SK-N-MC (cell line): ENCODE results near the gene VWA5B2.
A peak's percentile ranks its signal among the peaks of the same experiment; 100 is the strongest.

Experiments used
- DNase-seq: peaks from one replicate; pipeline ENCODE4 v3.0.0-alpha.2; 2011; ENCODE audit warnings: low read depth, low spot score
- H3K27ac ChIP-seq: fragments of 200-600 bp; sonication (generic); 2 replicates; pipeline ENCODE4 v1.5.1; 2016; ENCODE audit warnings: mixed run types
- H3K36me3 ChIP-seq: fragments of 200-600 bp; sonication (generic); 2 replicates; pipeline ENCODE4 v1.6.1; 2017; ENCODE audit warnings: antibody characterized with exemption, low read length, mixed read lengths; ENCODE audit not compliant: insufficient read depth
- H3K4me3 ChIP-seq: fragments of 200-600 bp; sonication (generic); 2 replicates; pipeline ENCODE4 v1.5.1; 2016
- H3K9ac ChIP-seq: fragments of 200-600 bp; sonication (generic); 2 replicates; pipeline ENCODE4 v1.8.0; 2017; ENCODE audit warnings: mixed run types, mixed read lengths; ENCODE audit not compliant: insufficient read length
- H3K9me3 ChIP-seq: fragments of 200-600 bp; sonication (generic); 2 replicates; pipeline ENCODE4 v1.6.1; 2017; ENCODE audit warnings: low read depth, mild to moderate bottlenecking, antibody characterized with exemption, low read length, moderate library complexity, mixed read lengths
- EZH2 ChIP-seq: fragments of 200-600 bp; sonication (generic); IDR thresholded peaks from one replicate; pipeline ENCODE4 v1.6.1; 2017; ENCODE audit warnings: antibody characterized with exemption
- FOXP2 ChIP-seq: optimal IDR thresholded peaks from 2 replicates; pipeline ENCODE3; 2011; ENCODE audit warnings: mild to moderate bottlenecking, moderate library complexity; ENCODE audit not compliant: insufficient read depth; ENCODE audit errors: extremely low read length, control extremely low read depth
- POLR2AphosphoS5 ChIP-seq: IDR thresholded peaks from 2 replicates; pipeline ENCODE4 v1.6.1; 2012; ENCODE audit warnings: mild to moderate bottlenecking, low read depth, low read length, borderline replicate concordance

VWA5B2 gene

GRCh38 chr3:184236033-184236410, 6.6 kb downstream of the VWA5B2 start:
- Histone ChIP-seq H3K4me3 (no peak overlapping the region), H3K27ac (no peak overlapping the region), H3K9me3 (no peaks in the 10 kb centered on the region), H3K9ac (no peak overlapping the region), H3K36me3 (no peaks in the 10 kb centered on the region)
- TF ChIP-seq POLR2AphosphoS5 (no peak), EZH2 (no peak), FOXP2 (no peak)
- DNase-seq, result no peak

DNA sequence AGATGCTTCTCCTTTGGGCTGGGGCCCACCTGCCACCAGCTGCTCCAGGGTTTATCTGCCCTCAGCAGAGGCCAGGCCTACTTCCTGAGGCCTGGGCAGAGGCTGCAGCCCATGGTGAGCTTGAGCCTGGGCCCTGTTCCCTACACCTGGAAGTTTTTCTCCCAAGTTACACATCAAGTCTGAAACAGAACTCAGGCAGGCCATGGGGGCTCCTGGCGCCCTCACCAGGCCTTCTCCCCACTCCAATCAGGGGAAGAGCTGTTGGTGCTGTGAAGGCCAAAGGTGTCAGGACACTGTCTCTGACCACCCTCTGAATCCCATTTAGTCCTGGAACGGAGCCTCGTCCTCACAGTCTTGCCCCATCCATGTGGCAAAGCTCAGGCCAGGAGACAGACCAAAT, 7.3 kb downstream of the VWA5B2 start:
- TF ChIP-seq POLR2AphosphoS5 (no peak), FOXP2 (no peak), EZH2 (no peak)
- no peaks in the 10 kb centered on the region for H3K36me3 ChIP-seq
- no peak overlapping the region for H3K27ac ChIP-seq
- no peak overlapping the region for H3K4me3 ChIP-seq
- H3K9me3 ChIP-seq, result no peaks in the 10 kb centered on the region
- DNase-seq, result no peak
- no peak overlapping the region for H3K9ac ChIP-seq

DNA sequence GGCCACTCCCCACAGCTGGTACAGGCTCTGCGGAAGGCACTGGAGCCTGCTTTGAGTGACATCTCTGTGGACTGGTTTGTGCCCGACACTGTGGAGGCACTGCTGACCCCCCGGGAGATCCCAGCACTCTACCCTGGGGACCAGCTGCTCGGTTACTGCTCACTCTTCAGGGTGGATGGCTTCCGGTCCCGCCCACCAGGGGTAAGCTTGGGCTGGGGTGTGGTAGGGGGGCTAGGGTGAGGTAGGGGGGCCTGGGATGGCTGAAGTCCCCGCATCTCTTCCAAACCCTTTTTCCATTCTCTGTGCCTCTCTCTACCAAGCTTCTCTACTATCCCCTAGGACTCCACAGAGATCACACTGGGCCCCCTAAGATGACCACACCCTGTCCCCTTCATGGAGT, 7.8 kb downstream of the VWA5B2 start:
- no peak overlapping the region for H3K27ac ChIP-seq
- H3K4me3 ChIP-seq, result no peak overlapping the region

DNA sequence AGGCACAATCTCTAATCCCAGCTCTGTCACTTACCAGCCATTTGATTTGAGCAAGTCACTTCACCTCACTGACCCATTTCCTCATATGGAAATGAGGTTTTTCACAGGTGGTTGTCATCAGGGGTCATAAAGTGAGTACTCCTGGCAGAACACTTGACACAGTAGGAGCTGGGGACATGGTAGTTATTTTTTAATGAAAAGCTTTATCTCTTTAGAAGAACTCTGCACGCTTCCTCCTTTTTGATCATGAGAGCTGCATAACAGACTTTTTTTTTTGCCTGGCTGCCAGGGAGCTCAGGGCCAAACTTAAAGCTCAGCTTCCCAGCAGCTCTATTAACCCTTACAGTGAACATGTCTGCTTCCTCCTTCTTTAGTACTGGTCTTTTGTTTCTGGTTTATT, 8.4 kb downstream of the VWA5B2 start:
- TF ChIP-seq EZH2, result no peak
- no peak for TF ChIP-seq POLR2AphosphoS5
- TF ChIP-seq FOXP2, result no peak
- Histone ChIP-seq H3K27ac (no peak overlapping the region), H3K36me3 (peaks cover 8% of the 10 kb centered on the region), H3K9ac (no peak overlapping the region), H3K4me3 (no peak overlapping the region), H3K9me3 (no peaks in the 10 kb centered on the region)
- DNase-seq, result no peak

More for the DNA sequence above, 7.8 kb downstream of the VWA5B2 start:
- Histone ChIP-seq H3K9me3 (no peaks in the 10 kb centered on the region), H3K36me3 (peaks cover 3% of the 10 kb centered on the region; the same call in 1 of the 2 replicates), H3K9ac (no peak overlapping the region)
- no peak for TF ChIP-seq FOXP2
- no peak for TF ChIP-seq EZH2
- no peak for TF ChIP-seq POLR2AphosphoS5
- no peak for DNase-seq

DNA sequence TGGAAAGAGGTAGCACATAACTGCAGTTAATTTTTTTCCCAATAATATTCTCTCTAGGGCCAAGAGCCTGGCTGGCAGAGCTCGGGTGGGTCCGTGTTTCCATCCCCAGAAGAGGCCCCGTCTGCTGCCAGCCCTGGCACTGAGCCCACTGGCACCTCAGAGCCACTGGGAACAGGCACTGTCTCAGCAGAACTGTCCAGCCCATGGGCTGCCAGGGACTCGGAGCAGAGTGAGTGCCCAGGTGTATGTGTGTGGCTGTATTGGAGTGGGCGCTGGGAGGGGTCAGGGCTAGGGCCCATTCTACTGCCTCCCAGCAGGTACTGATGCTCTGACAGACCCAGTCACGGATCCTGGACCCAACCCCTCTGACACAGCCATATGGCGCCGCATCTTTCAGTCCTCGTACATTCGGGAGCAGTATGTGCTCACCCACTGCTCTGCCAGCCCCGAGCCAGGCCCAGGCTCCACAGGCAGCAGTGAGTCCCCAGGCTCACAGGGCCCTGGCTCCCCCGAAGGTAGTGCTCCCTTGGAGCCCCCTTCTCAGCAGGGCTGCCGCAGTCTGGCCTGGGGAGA, 8.9 kb downstream of the VWA5B2 start:
- Histone ChIP-seq H3K4me3 (no peak overlapping the region), H3K36me3 (peaks cover 14% of the 10 kb centered on the region), H3K27ac (no peak overlapping the region), H3K9me3 (no peaks in the 10 kb centered on the region), H3K9ac (no peak overlapping the region)
- no peak for DNase-seq
- no peak for TF ChIP-seq EZH2
- TF ChIP-seq POLR2AphosphoS5, result no peak
- no peak for TF ChIP-seq FOXP2

GRCh38 chr3:184239221-184239620, 9.8 kb downstream of the VWA5B2 start:
- Histone ChIP-seq H3K4me3 (no peak overlapping the region), H3K27ac (no peak overlapping the region), H3K36me3 (peaks cover 23% of the 10 kb centered on the region), H3K9me3 (no peaks in the 10 kb centered on the region), H3K9ac (no peak overlapping the region)
- no peak for DNase-seq
- TF ChIP-seq EZH2 (no peak), FOXP2 (no peak), POLR2AphosphoS5 (no peak)

- no peak for TF ChIP-seq POLR2AphosphoS5
- TF ChIP-seq EZH2, result no peak
- TF ChIP-seq FOXP2, result no peak
- no peak for DNase-seq
Observed at GRCh38 chr3:184239708-184240107, 10.3 kb downstream of the VWA5B2 start.

GRCh38 chr3:184240384-184241140, 11.2 kb downstream of the VWA5B2 start:
- peaks cover 36% of the 10 kb centered on the region for H3K36me3 ChIP-seq
- no peak overlapping the region for H3K4me3 ChIP-seq
- DNase-seq, result no peak
- no peak overlapping the region for H3K9ac ChIP-seq
- no peak overlapping the region for H3K27ac ChIP-seq
- TF ChIP-seq FOXP2 (no peak), POLR2AphosphoS5 (peak; percentile 27; the same call in 1 of the 2 replicates)
- no peaks in the 10 kb centered on the region for H3K9me3 ChIP-seq

More at GRCh38 chr3:184239708-184240107, 10.3 kb downstream of the VWA5B2 start:
- Histone ChIP-seq H3K9ac (no peak overlapping the region), H3K4me3 (no peak overlapping the region), H3K9me3 (no peaks in the 10 kb centered on the region), H3K27ac (no peak overlapping the region), H3K36me3 (peaks cover 27% of the 10 kb centered on the region)

- Histone ChIP-seq H3K36me3 (peaks cover 39% of the 10 kb centered on the region), H3K9ac (no peak overlapping the region), H3K9me3 (no peaks in the 10 kb centered on the region), H3K4me3 (no peak overlapping the region), H3K27ac (no peak overlapping the region)
- DNase-seq, result no peak
- TF ChIP-seq POLR2AphosphoS5 (no peak; the same call in 1 of the 2 replicates), EZH2 (no peak)
Observed at GRCh38 chr3:184241141-184241446, 11.7 kb downstream of the VWA5B2 start.
